Stimulated activated CD4-positive, alpha-beta T cell treated with anti-CD3 and anti-CD28 coated beads, Interleukin-2, amount 100 ng/mL, for 48 hours (primary cell): ENCODE measurements around the gene GRK6.
"Not testable (repeated sequence)": the region's sequence is repeated elsewhere in the genome, so short reads cannot be mapped to it uniquely, and the experiment has no call there.

Experiments
- DNase-seq, 2 donors: peaks; one replicate each; pipeline ENCODE4 v3.0.0-alpha.2; 2020

Gene GRK6

DNA sequence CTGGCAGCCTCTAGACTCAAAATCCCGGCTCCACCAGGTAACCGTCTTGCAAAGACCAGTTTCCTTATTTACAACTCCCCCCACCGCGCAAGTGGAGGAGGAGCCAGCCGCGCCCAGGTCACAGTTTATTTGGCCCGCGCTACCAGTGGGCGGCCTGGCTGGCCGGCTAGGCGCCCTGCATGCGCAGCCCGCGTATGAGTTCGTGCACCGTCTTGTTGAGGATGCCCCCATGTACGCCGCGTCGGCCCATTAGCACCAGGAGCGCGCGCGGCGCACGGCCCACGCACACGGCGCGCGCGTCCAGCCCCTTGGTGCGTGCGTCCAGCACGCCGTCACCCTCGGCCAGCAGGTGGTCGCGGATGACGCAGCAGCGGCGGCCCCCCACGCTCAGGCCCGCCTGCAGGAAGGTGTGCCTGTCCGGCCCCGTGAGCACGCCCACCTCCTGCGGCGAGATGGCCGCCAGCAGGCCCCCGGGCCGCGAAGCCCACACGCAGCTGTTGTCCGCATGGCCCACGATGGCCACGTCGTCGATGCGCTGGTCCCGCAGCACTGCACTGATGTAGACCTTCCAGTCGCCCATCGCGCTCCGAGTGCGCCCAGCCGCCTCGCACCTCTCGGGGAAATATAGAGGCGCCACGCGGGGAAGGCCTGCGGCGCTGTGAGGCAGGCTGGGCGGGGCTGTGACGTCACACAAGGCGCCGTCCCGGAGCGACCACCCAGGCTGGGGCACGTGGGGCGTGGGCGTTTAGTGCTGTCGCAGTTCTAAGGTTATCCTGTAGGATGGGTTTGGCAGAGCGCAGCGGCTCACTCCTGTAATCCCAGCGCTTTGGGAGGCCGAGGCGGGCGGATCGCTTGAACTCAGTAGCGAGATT lies 26.2 kb upstream of the GRK6 start, which contains the start of gene PFN3:
TSS of gene PFN3 (minus strand) at position 665 of the 872 bp plus-strand sequence. CDS start at position 580, 85 bp downstream.
- no peak for DNase-seq

DNA sequence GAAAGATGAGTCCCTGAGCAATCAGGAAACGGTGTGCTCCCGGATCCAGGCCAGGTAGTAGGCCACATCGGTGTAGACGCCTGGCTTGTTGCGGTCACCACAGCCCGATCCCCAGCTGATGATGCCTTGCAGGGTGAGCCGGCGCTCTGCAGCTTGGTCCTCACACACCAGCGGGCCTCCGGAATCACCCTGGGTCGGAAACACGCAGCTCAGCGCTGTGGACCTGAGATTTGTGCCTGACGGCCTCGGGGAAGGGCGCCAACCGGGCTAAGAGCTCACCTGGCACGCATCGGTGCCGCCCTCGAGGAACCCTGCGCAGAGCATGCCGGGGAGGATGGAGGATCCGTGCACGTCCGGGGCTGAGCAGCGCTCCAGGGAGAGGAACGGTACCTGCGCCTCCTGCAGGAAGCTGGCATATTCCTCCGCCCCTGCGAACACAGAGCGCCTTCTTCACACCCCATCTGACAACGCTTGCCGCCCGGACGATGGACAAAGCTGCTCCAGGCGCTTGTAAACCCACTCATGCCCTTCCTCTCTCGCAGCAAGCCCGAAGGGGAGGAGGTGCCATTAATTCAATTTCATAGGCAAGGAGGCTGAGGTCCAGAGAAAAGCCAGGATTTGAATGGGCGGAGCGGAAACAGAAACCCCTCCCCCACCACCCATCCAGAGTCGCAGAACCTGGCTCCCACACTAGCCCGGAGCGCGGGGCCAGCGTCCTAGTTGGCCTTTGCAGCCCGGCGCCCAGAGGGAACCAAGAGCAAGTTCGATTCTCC lies 24.0 kb upstream of the GRK6 start:
- DNase-seq, result peak; percentile 66

DNA sequence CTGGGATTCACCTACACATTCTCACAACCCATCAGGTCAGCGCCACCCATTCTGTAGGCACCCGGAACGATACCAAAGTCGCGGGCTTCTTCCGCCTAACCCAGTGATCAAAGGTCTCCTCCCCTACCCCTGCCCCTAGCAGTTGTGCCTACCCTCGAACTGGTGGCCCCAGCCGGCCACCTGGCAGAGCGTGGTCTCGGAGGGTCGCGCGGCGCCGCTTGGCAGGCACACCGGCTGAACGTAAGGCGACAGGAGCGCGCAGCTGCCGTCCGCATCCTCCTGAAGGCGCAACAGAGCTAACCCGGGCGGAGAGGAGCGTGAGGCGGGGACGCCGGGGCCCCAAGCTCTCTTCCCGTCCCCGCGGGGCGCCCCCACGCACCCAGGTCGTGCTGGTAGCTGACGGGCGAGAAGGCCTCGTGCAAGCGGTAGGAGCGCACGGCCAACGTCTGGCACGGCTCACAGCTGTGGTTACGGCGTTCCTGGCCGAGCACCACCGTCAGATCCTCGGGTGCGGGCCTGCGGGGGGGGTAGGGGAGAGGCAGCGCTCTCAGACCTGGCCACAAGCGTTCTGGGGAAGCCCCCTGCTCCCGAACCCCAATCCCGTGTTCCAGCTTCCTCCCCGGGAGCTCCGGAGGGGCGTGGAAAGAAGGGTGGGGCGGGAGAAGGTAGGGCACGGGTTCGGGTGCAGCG lies 23.2 kb upstream of the GRK6 start:
- peak in 1 of 2 donors; percentile 37 for DNase-seq

DNA sequence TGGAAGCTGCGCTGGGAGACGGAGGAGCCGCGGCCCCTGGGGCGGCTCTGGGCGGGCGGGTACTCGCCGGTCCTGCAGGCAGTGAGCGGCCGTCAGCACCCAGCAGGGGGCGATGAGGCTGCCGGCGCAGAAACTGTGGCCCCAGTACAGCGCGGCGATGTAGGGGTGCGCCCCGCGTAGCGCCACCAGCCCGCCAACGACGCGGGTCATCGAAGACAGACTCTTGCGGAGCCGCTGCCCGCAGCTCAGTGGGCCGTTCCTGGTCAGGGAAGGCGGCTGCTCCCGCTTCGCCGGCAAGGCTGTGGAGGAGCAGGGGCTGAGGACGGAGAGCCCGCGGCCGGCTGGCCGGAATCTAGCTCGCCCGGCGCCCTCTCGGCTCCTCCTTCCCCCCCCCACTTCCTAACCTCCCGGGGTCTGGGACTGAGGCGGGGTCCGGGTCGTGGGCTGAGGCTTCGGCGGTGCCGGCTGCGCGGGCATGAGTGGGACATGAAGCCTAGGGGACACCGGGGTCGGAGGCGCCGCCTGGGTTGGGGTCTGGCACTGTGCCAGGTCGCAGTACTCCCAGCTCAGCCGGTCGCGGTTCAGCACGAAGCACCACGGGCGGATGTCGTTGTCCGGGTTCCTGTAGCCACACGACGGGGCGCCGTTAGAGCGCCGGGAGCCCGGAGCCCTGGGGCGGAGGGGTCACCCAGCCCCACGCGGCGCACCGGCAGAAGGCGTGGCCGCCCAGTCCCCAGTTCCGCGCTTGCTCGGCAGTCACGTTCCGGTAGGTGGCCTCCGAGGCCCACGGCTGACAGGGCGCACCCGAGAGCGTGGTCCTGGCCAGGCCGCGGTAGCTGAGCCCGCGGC lies 22.5 kb upstream of the GRK6 start:
- DNase-seq, result peak; percentile 77 to 81

DNA sequence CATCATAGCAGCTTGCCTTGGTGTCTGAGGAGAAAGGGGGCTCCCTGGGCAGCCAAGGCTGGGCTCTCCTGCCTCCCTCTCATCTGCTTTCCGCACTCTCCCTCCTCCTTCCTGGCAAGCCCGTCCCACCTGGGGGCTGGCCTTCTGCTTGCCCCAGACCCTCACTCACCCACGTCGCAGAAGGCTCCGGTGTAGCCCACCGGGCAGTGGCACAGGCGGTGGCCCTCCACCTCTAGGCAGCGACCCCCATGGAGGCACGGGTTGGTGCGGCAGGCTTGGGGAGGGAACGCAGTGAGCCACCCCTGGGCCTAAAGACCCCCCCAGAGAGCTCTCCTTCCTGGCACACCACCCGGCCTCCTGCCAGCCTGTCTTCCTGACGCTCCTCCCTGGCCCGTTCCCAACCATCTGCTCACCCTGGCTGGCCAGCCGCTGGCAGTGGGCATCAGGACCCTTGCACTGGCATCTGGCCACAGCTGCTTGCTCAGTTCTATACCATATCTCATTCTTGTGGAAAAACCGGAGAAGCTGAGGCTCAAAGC lies 21.8 kb upstream of the GRK6 start:
- no peak for DNase-seq

DNA sequence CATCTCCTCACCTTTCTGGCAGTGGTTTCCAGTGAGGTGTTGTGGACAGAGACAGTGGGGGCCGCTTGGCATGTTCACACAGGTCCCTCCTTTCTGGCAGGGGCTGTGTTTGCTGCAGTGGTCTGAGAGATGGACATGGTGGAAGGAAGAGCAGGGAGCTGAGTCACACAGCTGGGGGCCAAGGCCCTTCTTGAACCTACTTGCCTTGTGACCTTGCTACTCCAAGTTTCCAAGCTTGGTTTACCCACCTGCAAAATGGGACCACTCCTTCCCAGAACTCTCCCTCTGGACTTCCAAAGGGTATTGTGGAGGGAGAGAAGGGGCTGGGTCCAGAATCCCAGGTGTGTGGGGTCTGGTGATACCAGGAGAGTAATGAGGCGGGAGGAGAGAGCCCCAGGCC lies 21.2 kb upstream of the GRK6 start:
- no peak for DNase-seq

DNA sequence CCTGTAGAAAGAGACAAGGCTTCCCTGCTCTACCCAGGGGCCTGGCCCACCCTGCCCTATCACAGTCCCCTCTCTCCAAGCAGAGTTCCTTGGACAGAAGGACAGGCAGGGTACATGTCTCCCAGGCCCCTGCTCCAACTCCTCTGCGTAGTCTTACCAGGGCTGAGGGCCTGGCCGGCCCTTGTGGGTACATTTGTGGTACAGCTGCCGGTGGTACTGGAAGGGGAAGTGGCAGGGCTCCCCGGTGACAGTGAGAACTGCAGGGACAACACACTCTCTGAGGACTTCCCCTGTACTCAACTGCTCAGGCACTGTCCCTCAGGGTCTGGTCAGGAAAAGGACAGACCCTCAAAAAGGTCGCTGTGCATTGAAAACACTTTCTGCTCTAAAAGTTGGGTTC lies 20.7 kb upstream of the GRK6 start:
- DNase-seq, result no peak

DNA sequence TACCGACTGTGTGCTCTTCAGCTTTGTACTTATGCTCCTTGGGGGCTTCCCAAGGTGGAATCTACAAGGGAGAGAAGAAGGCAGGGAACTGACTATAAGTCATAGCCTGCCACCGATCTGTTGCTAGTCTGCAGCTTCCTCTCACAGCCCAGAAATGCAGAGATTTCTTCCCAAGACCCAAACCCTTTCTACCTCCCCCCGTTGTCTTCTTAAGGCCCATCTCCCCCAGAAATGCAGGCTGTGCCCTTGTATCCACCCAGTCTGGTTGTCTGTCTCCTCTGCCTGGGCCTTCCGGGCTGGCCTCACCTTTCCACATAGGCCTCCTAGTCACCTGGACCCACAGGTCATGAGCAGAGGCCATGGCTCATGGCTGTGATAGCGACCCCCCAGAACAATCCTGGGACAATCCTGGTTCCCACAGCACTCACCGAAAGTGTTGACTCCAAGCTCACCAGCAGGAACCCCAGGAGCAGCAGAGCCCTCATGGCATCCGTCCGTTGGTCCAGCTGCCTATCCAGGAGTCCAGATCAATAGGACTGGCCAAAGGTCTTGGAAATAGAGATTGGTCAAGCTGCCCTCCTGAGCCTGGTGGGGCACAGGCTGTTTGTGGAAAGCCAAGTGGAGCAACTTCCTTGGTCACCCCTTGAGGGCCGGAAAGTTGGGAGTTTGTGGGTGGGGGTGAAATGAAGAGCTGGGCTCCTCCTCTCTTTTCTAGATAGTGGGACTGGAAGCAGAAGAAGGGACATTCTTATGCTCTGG lies 17.3 kb upstream of the GRK6 start, which contains the start of gene F12:
TSS of gene F12 (minus strand) at position 522 of the 759 bp plus-strand sequence. CDS start at position 485, 37 bp downstream.
- DNase-seq, result no peak

DNA sequence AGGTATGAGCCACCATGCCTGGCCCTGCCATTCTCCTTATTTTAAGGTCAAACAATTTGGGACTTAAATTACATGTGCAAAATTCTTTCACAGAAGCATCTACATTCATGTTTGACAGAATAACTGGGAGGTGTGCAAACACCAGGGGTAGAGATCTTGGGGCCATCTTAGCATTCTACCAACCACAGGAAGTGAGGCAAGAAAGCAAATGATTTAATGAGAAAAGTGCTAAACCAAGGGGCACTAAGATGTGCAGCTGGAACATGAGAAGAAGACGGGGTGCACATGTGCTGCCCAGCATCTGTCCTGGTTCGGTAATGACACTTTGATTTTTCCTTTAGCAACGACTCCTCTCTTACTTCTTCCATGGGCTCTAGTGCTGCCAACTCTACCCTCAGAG lies 15.9 kb upstream of the GRK6 start:
- DNase-seq, result no peak

DNA sequence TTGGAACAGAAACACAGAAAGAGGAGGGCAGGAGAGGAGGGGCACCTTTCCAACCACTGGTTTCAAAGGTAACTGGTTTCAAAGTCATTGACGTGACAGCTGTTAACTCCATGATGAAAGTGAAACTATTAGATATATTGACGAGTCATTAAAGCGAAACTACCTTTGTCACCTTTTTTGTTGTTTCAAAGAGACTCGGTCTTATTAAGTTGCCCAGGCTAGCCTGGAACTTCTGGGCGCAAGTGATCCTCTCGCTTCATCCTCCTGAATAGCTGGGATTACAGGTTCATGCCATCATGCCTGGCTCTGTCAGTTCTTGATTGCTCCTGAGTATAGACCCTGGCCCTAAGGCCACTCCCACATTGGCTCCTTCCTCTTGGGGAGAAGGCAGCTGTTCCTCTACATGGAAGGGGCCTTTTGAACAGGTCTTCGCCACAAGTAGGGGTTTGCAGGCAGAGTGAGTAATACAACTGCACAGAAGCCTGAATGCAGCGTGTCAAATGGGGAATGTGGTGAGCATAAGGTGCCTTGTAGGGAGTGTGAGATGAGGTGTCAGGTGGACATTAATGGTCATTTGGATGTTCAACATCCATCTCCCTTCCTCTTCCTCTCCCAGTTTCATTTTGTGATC lies 13.8 kb upstream of the GRK6 start:
- no peak for DNase-seq

DNA sequence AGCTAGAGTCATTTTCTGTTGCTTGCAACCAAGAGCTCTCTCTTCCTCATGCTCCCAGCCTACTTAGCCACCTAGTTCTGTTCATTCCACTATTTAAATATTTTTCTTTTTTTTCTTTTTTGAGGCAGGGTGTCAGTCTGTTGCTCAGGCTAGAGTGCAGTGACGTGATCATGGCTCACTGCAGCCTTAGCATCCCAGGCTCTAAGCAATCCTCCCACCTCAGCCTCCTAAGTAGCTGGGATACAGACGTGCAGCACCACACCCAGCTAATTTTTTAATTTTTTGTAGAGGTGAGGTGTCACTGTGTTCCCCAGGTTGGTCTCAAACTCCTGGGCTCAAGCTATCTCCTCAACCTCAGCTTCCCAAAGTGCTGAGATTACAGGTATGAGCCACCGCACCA lies 12.0 kb upstream of the GRK6 start:
- no peak for DNase-seq

DNA sequence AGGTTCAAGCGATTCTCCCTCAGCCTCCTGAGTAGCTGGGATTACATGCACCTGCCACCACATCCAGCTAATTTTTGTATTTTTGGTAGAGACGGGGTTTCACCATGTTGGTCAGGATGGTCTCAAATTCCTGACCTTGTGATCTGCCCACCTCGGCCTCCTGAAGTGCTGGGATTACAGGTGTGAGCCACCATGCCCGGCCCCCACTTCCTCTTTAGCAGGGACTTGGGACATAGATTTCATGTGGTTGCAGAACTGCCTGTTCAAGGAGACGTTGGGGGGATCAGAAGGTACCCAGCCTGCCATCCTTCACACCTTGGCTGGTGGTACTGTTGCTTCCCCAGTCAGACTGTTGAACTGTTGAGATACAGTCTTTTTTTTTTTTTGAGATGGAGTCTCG lies 9.4 kb upstream of the GRK6 start:
- not testable (repeated sequence) for DNase-seq

DNA sequence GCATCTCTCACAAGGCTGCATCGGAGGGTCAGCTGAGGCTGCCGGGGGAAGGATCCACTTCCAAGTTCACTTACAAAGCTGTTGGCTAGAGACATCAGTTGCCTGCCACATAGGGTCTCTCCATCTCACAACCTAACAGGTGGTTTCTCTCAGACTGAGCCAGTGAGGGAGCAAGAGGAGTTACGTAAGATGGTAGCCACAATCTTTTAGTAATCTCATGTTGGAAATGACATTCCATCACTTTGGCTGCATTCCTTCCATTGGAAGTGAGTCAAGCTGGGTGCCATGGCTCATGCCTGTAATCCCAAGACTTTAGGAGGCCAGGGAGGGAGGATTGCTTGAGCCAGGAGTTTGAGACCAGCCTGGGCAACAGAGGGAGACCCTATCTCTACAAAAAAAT lies 7.4 kb upstream of the GRK6 start:
- no peak for DNase-seq

DNA sequence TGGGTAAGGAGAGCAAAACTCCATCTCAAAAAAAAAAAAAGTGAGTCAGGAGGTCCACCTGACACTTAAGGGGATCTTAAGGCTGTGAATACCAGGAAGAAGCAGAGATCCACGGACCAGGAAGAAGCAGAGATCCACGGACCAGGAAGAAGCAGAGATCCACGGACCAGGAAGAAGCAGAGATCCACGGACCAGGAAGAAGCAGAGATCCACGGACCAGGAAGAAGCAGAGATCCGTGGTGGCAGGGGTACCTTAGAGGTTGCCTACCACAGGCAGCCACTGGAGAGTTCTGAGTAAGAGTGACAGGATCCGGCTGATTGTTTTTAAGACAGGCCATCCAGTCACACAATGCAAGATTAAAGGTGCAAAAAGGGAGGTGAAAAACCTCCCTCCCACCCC lies 6.0 kb upstream of the GRK6 start:
- not testable (repeated sequence) for DNase-seq

DNA sequence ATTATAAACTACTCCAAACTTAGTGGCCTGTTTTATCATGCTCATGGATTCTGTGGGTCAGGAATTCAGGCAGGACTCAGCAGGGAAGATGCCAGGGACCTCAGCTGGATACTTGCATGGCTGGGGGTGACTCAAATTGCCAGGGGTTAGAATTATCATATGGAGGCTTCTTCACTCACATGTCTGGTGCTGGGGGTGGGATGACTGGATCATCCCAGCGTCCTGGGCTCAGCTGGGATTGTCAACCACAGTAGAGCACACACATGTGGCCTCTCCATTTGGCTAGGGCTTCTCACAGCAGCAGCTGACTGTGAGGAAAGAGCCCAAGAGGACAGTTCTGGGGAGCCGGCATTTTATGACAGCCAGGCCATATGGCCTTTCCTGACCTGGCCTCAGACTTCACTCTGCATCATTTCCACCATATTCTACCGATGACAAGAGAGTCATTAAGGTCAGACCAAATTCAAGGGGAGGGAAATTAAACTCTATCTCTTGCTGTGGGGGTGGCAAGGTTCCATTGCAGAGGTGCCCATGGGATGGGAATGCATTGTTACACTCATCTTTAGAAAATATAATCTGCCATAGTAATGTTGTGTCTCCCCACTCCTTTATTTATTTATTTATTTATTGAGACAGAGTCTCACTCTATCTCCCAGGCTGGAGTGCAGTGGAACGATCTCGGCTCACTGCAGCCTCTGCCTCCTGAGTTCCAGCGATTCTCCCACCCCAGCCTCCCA lies 5.2 kb upstream of the GRK6 start:
- no peak for DNase-seq

DNA sequence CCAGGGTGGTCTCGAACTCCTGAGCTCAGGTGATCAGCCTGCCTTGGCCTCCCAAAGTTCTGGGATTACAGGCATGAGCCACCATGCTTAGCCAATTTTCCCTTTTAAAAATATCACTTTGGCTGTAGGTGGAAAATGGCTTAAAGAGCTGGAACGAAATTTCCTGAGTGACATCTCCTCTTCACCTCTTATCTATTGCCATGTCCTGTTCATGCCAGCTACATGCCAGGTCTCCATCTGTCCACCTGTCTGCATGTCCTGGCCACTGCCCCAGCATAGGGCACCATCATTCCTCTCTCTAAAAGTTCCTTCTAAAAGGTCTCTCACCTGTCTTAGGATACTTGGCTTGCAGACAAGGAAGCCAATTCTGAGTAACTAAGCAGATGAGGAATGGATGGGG lies 2.8 kb upstream of the GRK6 start:
- DNase-seq, result no peak

DNA sequence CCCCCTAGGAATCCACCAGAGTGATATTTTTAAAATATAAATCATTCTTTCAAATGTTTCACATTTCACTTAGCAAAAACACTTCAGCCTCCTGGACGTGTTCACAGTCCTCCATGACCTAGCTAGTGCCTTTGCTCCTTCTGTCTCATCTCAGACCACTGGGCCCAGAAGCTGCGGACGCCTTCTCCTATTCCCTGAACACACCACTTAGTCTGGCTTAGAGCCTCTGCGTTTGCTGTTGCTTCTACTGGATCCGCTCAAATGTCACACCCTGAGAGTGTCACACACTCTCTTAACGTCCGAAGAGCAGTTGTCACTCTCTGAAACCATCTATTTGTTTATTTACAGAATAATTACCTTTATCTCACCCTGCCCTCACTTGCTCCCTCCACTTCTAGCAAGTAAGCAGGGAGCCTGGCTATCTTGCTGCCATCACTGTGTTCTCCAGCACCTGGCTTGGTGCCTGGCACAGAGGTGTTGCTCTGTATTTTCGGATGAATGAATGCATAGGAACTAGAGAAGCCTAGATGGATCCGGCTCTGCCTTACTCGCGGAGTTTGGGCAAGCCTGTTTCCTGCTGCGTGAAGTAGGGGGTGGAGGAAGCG lies 1.2 kb upstream of the GRK6 start:
- no peak for DNase-seq

DNA sequence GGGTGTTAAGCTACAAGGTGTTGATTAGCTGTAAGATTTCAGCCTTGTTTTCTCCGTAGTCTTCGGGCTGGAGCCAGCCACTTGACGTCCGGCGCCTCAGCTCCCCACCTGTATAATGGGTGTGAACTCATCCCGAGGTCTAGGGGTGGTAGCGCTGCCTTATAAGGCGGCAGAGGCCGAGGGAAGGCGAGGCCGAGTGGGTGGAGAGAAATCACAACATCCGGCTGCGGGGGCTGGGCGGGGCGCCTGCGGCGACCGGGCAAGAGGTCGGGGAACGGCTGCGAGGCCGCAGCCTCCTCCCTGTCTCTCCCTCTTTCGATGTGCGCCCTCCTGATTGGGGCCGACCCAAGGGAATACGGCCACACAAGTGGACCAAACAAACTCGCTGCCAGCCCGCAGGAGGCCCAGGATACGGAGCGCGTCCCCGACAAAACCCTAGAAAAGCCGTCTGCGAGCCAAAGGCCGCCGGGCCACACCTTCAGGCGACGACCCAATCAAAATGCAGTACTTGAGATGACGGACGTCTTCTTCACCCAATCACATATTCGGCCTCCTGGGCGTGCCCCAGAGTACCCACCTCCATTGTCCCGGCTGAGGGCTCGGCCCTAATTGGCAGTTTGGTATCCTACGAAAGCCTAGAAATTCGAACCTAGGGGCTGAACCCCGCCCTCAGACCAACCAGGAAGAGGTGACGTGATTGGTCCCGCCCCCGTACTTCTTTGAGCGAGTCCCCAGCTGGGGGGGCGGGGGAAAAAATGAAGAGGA lies 493 bp upstream of the GRK6 start:
- peak; percentile 98 to 99 for DNase-seq
